ENCODE results near the gene TMEM54. TPM values are rescaled to one million over a fixed set of nuclear protein-coding genes. Genes with fewer than 3 reads are reported as not detected.

The TMEM54 gene
- total RNA-seq, 1 donor from 2014 or later, result 1.0 TPM

DNA sequence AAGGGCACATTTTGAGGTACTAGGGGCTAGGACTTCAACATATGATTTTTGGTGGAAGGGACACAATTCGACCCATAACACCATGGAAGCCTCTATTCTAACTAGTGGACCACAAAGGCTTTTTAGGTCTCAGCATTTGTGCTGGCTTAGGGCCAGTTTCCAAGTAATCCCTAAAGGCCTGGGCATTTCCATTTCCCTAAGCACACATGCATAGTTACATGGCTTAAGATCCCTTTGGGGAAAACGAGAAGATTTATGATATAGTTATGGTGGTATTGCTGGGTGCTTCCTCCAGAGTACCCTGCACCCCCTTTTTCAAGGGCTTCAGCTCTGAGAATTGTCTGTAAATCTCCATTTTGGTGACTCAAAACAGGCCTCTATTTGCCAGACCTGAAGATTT, 28.2 kb upstream of the TMEM54 start:
- Mint-ChIP-seq H3K9me3 (no peaks in the 10 kb centered on the region), H3K27me3 (ENCODE audit: insufficient read depth) (peaks cover 25% of the 10 kb centered on the region), H3K36me3 (ENCODE audit: low read depth) (peaks cover 20% of the 10 kb centered on the region), H3K27ac (no peak overlapping the region), H3K4me1 (ENCODE audit: low read depth) (peaks cover 32% of the 10 kb centered on the region), H3K4me3 (no peak overlapping the region)
- intact Hi-C loops (cut with micrococcal nuclease), result no loop called here
- no peak for DNase-seq (ENCODE audit: low spot score)

DNA sequence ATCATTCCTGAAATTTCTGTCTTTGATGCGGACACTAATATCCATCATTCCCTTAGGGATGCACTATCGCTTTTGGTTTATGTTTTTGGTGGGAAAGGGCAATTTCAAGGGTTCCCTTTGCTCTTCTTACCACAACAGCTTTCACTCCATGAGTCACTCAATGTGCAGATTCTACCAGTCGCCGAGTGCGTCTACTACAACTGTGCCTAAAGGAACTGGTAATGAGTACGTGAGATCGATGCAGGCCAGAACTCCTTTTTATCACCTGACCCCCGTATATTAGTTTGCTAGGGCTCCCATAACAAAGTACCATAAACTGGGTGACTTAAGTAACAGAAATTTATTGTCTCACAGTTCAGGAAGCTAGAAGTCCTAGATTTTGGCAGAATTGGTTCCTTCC, 27.5 kb upstream of the TMEM54 start:
- H3K27me3 Mint-ChIP-seq (ENCODE audit: insufficient read depth), result peaks cover 29% of the 10 kb centered on the region
- H3K27ac Mint-ChIP-seq, result no peak overlapping the region
- no peak for DNase-seq (ENCODE audit: low spot score)
- peaks cover 17% of the 10 kb centered on the region for H3K36me3 Mint-ChIP-seq (ENCODE audit: low read depth)
- H3K4me3 Mint-ChIP-seq, result no peak overlapping the region
- H3K9me3 Mint-ChIP-seq, result no peaks in the 10 kb centered on the region
- intact Hi-C loops (cut with micrococcal nuclease), result no loop called here
- peaks cover 26% of the 10 kb centered on the region for H3K4me1 Mint-ChIP-seq (ENCODE audit: low read depth)

DNA sequence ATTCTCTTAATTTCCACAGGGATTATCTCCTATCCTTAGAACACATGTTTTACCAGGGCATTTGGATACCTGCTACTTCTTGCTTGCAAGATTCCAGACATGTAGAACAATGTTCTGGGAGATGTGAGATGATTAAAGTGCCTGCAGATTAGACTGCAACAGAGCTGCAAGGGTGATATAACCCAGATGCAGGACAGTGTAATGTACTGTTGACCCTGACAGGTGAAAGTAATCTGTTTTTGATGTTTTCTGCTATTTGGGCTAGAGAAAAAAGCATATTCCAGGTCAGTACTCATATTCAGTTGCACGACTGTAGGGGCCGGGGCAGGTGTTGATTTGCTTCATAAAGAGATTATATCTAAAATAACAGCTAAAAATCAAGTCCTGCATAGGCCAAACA, 27.1 kb upstream of the TMEM54 start:
- no peaks in the 10 kb centered on the region for H3K9me3 Mint-ChIP-seq
- DNase-seq (ENCODE audit: low spot score), result no peak
- intact Hi-C loops (cut with micrococcal nuclease), result no loop called here
- H3K27ac Mint-ChIP-seq, result no peak overlapping the region
- no peak overlapping the region for H3K4me3 Mint-ChIP-seq
- peaks cover 17% of the 10 kb centered on the region for H3K36me3 Mint-ChIP-seq (ENCODE audit: low read depth)
- H3K4me1 Mint-ChIP-seq (ENCODE audit: low read depth), result peaks cover 21% of the 10 kb centered on the region
- H3K27me3 Mint-ChIP-seq (ENCODE audit: insufficient read depth), result peaks cover 32% of the 10 kb centered on the region

DNA sequence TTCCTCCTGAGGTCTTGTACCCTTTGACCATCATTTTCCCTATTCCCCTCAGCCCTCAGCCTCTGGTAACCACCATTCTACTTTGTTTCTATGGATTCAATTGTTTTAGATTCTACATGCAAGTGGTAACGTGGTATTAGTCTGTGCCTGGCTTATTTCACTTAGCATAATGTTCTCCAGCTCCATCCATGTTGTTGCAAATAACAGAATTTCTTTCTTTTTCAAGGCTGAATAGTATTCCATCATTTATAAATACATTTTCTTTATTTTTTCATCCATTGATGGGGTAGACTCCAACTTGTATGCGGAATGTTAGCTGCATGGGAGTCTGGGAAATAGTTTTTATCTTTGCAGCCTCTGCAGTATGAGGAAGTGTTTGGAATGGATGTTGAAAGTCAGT, 26.3 kb upstream of the TMEM54 start:
- no peaks in the 10 kb centered on the region for H3K9me3 Mint-ChIP-seq
- intact Hi-C loops (cut with micrococcal nuclease), result no loop called here
- DNase-seq (ENCODE audit: low spot score), result no peak
- H3K4me3 Mint-ChIP-seq, result no peak overlapping the region
- no peak overlapping the region for H3K27ac Mint-ChIP-seq
- peaks cover 16% of the 10 kb centered on the region for H3K4me1 Mint-ChIP-seq (ENCODE audit: low read depth)
- peaks cover 35% of the 10 kb centered on the region for H3K27me3 Mint-ChIP-seq (ENCODE audit: insufficient read depth)
- H3K36me3 Mint-ChIP-seq (ENCODE audit: low read depth), result peaks cover 14% of the 10 kb centered on the region

DNA sequence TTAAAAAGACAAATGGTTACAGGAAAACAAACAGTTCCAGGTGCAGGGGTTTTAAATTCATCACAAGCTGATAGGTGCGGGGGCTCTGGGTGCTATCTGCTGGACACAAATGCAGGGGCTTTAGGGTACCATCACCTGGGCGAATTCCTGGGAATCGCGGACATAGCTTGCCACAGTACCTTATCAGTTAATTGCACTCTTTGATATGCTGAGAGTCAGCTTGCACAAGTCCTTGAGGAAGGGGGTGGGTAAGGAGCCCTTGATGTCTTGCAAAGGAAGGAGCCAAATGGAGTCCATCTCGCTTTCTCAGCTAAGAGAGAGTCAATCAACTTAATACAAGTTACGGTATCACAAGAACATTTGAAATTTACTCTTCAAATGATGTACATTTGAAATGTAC, 25.4 kb upstream of the TMEM54 start:
- intact Hi-C loops (cut with micrococcal nuclease), result no loop called here
- Mint-ChIP-seq H3K36me3 (ENCODE audit: low read depth) (peaks cover 9% of the 10 kb centered on the region), H3K27me3 (ENCODE audit: insufficient read depth) (peaks cover 38% of the 10 kb centered on the region), H3K4me1 (ENCODE audit: low read depth) (peaks cover 16% of the 10 kb centered on the region), H3K4me3 (no peak overlapping the region), H3K9me3 (no peaks in the 10 kb centered on the region), H3K27ac (no peak overlapping the region)
- DNase-seq (ENCODE audit: low spot score), result no peak

DNA sequence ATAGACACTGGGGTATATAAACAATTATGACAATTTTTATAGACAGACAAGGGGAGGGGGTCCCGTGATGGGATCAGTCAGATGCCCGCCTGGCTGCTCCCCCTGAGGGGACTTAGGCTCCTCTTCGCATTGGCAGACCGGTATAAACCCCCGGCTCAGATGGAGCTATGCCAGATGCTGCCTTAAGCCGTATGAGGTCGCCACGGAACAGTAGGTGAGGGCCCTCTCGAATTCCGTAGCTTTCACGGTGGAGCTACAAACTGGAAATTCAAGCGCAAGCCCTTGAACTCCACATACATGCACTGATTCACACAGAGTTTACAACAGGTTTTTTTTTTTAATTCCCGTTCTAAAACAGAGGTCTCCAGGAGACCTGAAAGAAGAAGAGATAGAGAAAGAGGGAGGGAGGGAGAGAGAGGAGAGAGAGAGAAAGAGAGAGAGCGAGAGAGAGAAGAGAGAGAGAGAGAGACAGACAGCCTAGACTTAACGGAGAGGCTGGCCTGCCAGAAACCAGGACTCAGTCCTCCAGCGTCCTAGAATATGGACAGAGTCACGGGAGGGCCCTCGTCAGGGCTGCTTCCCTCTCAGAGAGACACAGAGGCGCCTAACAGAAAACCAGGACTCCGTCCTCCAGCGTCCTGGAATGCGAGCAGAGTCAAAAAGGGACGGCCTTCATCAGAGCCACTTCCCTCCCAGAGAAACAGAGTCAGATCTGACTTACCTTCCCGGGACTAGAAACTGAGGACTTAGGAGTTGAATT, 24.4 kb upstream of the TMEM54 start:
- Mint-ChIP-seq H3K27ac (no peak overlapping the region), H3K9me3 (no peaks in the 10 kb centered on the region), H3K4me1 (ENCODE audit: low read depth) (peaks cover 16% of the 10 kb centered on the region), H3K4me3 (peak overlapping the region; percentile 40), H3K36me3 (ENCODE audit: low read depth) (peaks cover 6% of the 10 kb centered on the region), H3K27me3 (ENCODE audit: insufficient read depth) (peaks cover 38% of the 10 kb centered on the region)
- DNase-seq (ENCODE audit: low spot score), result no peak
- intact Hi-C loops (cut with micrococcal nuclease), result no loop called here

GRCh38 chr1:32924881-32925344, 23.7 kb upstream of the TMEM54 start:
- DNase-seq (ENCODE audit: low spot score), result no peak
- Mint-ChIP-seq H3K9me3 (no peaks in the 10 kb centered on the region), H3K27me3 (ENCODE audit: insufficient read depth) (peaks cover 38% of the 10 kb centered on the region), H3K4me1 (ENCODE audit: low read depth) (peaks cover 20% of the 10 kb centered on the region), H3K27ac (no peak overlapping the region), H3K36me3 (ENCODE audit: low read depth) (peaks cover 6% of the 10 kb centered on the region), H3K4me3 (no peak overlapping the region)
- intact Hi-C loops (cut with micrococcal nuclease), result no loop called here

DNA sequence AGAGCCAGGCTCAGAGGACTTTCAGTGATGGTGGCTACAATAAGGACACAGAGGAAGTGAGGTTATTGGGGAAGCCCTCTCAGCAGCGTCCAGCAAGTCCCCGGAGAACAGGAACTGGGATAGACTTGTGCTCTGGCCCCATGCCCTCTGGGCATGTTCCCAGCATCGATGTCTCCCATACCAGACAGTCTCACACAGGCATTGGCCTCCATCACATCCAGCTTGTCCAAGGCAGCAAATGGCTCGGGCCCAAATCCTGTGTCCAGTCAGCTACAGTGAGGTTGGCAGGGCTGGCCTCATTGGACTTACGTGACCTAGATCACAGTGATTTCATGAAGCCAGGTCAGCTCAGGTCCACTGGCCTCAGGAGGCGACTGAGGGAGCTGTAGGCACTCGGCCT, 19.6 kb upstream of the TMEM54 start:
- Mint-ChIP-seq H3K36me3 (ENCODE audit: low read depth) (peaks cover 3% of the 10 kb centered on the region), H3K27ac (no peak overlapping the region), H3K9me3 (no peaks in the 10 kb centered on the region), H3K4me1 (ENCODE audit: low read depth) (peaks cover 31% of the 10 kb centered on the region), H3K27me3 (ENCODE audit: insufficient read depth) (peaks cover 35% of the 10 kb centered on the region), H3K4me3 (no peak overlapping the region)
- intact Hi-C loops (cut with micrococcal nuclease), result no loop called here
- no peak for DNase-seq (ENCODE audit: low spot score)

DNA sequence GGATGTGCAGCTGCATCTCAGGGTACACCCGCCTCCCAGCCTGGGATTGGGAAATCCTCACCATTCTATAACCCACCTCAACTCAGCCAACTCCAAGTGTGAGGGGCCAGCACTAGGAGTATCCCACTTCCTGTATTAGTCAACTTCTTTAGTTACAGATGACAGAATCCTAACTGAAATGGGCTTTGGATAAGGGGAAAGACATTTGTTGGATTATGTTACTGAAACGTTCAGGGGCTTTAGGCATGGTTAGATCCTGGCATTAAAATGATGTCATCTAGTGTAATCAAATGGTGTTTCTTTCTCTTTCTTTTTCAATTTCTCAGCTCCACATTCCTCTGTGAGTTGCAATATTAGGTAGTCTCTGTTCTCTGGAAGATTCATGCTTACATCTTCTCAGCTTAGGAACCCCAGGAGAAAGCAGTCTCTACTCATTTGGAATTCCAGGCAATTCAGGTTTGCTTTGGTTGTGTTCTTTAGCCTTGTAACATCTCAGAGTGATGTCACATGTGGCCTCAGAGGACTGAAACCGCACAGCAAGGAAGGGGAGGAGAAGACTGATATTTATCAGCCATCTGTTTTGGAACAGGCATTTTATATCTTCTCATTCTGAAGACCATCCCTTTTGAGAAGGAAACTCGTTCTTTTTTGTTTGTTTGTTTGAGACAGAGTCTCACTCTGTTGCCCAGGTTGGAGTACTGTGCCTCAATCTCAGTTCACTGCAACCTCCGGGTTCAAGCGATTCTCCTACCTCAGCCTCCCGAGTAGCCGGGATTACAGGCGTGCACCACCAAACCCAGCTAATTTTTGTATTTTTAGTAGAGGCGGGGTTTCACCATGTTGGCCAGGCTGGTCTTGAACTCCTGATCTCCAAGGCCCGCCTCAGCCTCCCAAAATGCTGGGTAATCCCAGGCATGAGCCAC, 18.9 kb upstream of the TMEM54 start:
- Mint-ChIP-seq H3K9me3 (no peaks in the 10 kb centered on the region), H3K27ac (no peak overlapping the region), H3K4me1 (ENCODE audit: low read depth) (peaks cover 24% of the 10 kb centered on the region)

DNA sequence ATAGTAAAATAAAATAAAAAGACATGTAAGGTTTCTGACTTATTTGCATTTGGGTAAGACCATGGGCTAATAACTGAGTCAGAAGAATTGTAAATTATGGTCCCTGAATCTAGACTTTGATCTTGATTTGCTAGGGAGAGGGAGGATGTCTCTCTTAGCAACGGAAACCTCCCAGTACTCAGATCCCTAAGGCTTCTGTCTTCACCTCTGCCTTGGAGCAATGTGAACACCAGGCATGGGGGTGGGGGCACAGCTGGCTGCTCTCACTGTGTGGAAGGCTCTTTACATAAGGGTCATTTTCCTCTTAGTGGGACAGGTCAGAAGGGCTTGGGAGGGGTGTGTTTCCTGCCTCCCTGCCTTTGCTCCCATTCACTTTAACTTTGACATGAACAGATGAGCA, 17.0 kb upstream of the TMEM54 start:
- H3K4me3 Mint-ChIP-seq, result no peak overlapping the region
- no peak for DNase-seq (ENCODE audit: low spot score)
- H3K27ac Mint-ChIP-seq, result no peak overlapping the region
- intact Hi-C loops (cut with micrococcal nuclease), result no loop called here
- no peaks in the 10 kb centered on the region for H3K9me3 Mint-ChIP-seq
- peaks cover 27% of the 10 kb centered on the region for H3K27me3 Mint-ChIP-seq (ENCODE audit: insufficient read depth)
- H3K36me3 Mint-ChIP-seq (ENCODE audit: low read depth), result no peaks in the 10 kb centered on the region
- H3K4me1 Mint-ChIP-seq (ENCODE audit: low read depth), result peaks cover 22% of the 10 kb centered on the region

More for the DNA sequence above, 18.9 kb upstream of the TMEM54 start:
- intact Hi-C loops (cut with micrococcal nuclease), result no loop called here
- Mint-ChIP-seq H3K4me3 (no peak overlapping the region), H3K27me3 (ENCODE audit: insufficient read depth) (peaks cover 33% of the 10 kb centered on the region), H3K36me3 (ENCODE audit: low read depth) (no peaks in the 10 kb centered on the region)
- no peak for DNase-seq (ENCODE audit: low spot score)

DNA sequence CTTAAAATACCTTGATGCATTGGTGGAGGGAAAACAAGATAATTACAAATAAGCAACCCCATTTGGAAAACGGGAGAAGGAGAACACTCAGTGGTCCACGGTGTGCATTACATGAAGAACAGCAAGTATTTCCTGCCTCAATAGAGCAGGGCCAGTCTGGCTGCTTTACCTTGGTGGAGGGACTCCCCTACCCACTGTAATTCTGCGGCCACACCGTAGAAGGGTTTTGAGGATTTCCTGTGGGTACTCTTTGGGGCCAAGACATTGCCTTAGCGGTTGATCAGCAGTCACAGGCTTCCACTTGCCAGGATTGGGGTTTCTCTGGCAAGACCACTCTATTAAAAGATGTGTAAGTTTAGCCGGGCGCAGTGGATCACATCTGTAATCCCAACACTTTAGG, 16.3 kb upstream of the TMEM54 start:
- intact Hi-C loops (cut with micrococcal nuclease), result no loop called here
- Mint-ChIP-seq H3K27me3 (ENCODE audit: insufficient read depth) (peaks cover 25% of the 10 kb centered on the region), H3K9me3 (no peaks in the 10 kb centered on the region), H3K4me3 (no peak overlapping the region), H3K4me1 (ENCODE audit: low read depth) (peaks cover 22% of the 10 kb centered on the region), H3K36me3 (ENCODE audit: low read depth) (no peaks in the 10 kb centered on the region), H3K27ac (no peak overlapping the region)
- DNase-seq (ENCODE audit: low spot score), result peak; percentile 38

- intact Hi-C loops (cut with micrococcal nuclease), result no loop called here
- H3K36me3 Mint-ChIP-seq (ENCODE audit: low read depth), result no peaks in the 10 kb centered on the region
- H3K4me3 Mint-ChIP-seq, result no peak overlapping the region
- peaks cover 22% of the 10 kb centered on the region for H3K4me1 Mint-ChIP-seq (ENCODE audit: low read depth)
- no peaks in the 10 kb centered on the region for H3K9me3 Mint-ChIP-seq
- H3K27me3 Mint-ChIP-seq (ENCODE audit: insufficient read depth), result peaks cover 20% of the 10 kb centered on the region
- H3K27ac Mint-ChIP-seq, result no peak overlapping the region
- no peak for DNase-seq (ENCODE audit: low spot score)
These were observed 14.8 kb upstream of the TMEM54 start for GRCh38 chr1:32915766-32916706.

Data from activated T-helper 1 cell treated with anti-CD3 and anti-CD28 coated beads, Interleukin-12 subunit alpha, Interleukin-12 subunit beta, Interleukin-2, Interleukin-4 antibody, amounts not matched to agents 30 ng/mL and 10 ng/mL and 1 ng/mL, durations not matched to agents 14 hours and 24 hours and 36 hours (primary cell).